ENCODE measurements around the gene NTNG2. TPM values are rescaled to one million over a fixed set of nuclear protein-coding genes. Genes with fewer than 3 reads are reported as not detected.

Gene NTNG2
- total and polyA plus RNA-seq, 10 donors, result 0.44 to 22.4 (median 8.4) TPM

- no peak for DNase-seq
- no peaks in the 10 kb centered on the region for H3K9me3 ChIP-seq
- peaks cover 0 to 25% (median 10%) of the 10 kb centered on the region in 6 donors for H3K4me1 ChIP-seq
- peaks cover 0 to 26% (median 0%) of the 10 kb centered on the region in 6 donors for H3K36me3 ChIP-seq
- H3K27ac ChIP-seq, result no peak overlapping the region
- no peak overlapping the region for H3K4me3 ChIP-seq
- no peak for TF ChIP-seq POLR2A (IDR thresholded peaks at IDR 0.05)
- TF ChIP-seq POLR2AphosphoS5 (IDR thresholded peaks at IDR 0.05), result no peak
- intact Hi-C loops (cut with DNase I; ENCODE audit: low total_unique reads), result loop anchor here (10.0 kb wide), 1 partner anchor 66 kb away; no protein-coding TSS in a partner anchor
- 67 to 81% (median 70%) methylated on average over 6 to 7 of the region's 7 CpGs for WGBS, 5 donors
- peaks cover 0 to 84% (median 38%) of the 10 kb centered on the region in 7 donors for H3K27me3 ChIP-seq (replicated peaks in 1 of 7)
Measured at GRCh38 chr9:132168851-132169250, 7.0 kb downstream of the NTNG2 start.

GRCh38 chr9:132169672-132170392 lies 8.0 kb downstream of the NTNG2 start:
- TF ChIP-seq POLR2A (IDR thresholded peaks at IDR 0.05) (no peak), POLR2AphosphoS5 (IDR thresholded peaks at IDR 0.05) (peak in 1 of 3 donors; percentile 32), CTCF (IDR thresholded peaks at IDR 0.05 in 8 of 11, conservative IDR thresholded peaks at IDR 0.05 in 3 of 11) (peak; percentile 33 to 93 (median 86))
- Histone ChIP-seq H3K4me1 (peaks cover 0 to 15% (median under 1%) of the 10 kb centered on the region in 6 donors), H3K9me3 (no peaks in the 10 kb centered on the region), H3K27ac (no peak overlapping the region), H3K36me3 (peaks cover 0 to 33% (median 0%) of the 10 kb centered on the region in 6 donors), H3K27me3 (replicated peaks in 1 of 7) (peaks cover 0 to 74% (median 28%) of the 10 kb centered on the region in 7 donors), H3K4me3 (no peak overlapping the region)
- WGBS, 5 donors, result 34 to 48% (median 38%) methylated on average over 26 of the region's 26 CpGs
- peak; percentile 89 for DNase-seq
- intact Hi-C loops (cut with DNase I; ENCODE audit: low total_unique reads), result loop anchor here (10.0 kb wide), 1 partner anchor 65 kb away; no protein-coding TSS in a partner anchor

- WGBS, 5 donors, result 54 to 71% (median 61%) methylated on average over 7 of the region's 7 CpGs
- peaks cover 0 to 9% (median 0%) of the 10 kb centered on the region in 6 donors for H3K4me1 ChIP-seq
- no peak overlapping the region for H3K4me3 ChIP-seq
- H3K9me3 ChIP-seq, result no peaks in the 10 kb centered on the region
- peaks cover 0 to 31% (median 0%) of the 10 kb centered on the region in 6 donors for H3K36me3 ChIP-seq
- no peak for DNase-seq
- peaks cover 0 to 60% (median 19%) of the 10 kb centered on the region in 7 donors for H3K27me3 ChIP-seq (replicated peaks in 1 of 7)
- TF ChIP-seq POLR2A (IDR thresholded peaks at IDR 0.05) (no peak), CTCF (IDR thresholded peaks at IDR 0.05 in 8 of 11, conservative IDR thresholded peaks at IDR 0.05 in 3 of 11) (no peak), POLR2AphosphoS5 (IDR thresholded peaks at IDR 0.05) (no peak)
- no peak overlapping the region for H3K27ac ChIP-seq
- intact Hi-C loops (cut with DNase I; ENCODE audit: low total_unique reads), result no loop called here
Measured at GRCh38 chr9:132171702-132172101, 9.8 kb downstream of the NTNG2 start.

GRCh38 chr9:132172185-132172584 lies 10.3 kb downstream of the NTNG2 start:
- 75 to 87% (median 78%) methylated on average over 5 of the region's 5 CpGs for WGBS, 5 donors
- Histone ChIP-seq H3K4me1 (peaks cover 0 to 9% (median 0%) of the 10 kb centered on the region in 6 donors), H3K27ac (no peak overlapping the region), H3K27me3 (replicated peaks in 1 of 7) (peaks cover 0 to 56% (median 18%) of the 10 kb centered on the region in 7 donors), H3K36me3 (peaks cover 0 to 26% (median 0%) of the 10 kb centered on the region in 6 donors), H3K9me3 (no peaks in the 10 kb centered on the region), H3K4me3 (no peak overlapping the region)
- intact Hi-C loops (cut with DNase I; ENCODE audit: low total_unique reads), result no loop called here
- no peak for DNase-seq
- TF ChIP-seq CTCF (IDR thresholded peaks at IDR 0.05 in 8 of 11, conservative IDR thresholded peaks at IDR 0.05 in 3 of 11) (no peak), POLR2A (IDR thresholded peaks at IDR 0.05) (no peak), POLR2AphosphoS5 (IDR thresholded peaks at IDR 0.05) (no peak)

All from spleen (tissue), 11 donors.